ENCODE measurements around the gene TBC1D22B.

Gene TBC1D22B

DNA sequence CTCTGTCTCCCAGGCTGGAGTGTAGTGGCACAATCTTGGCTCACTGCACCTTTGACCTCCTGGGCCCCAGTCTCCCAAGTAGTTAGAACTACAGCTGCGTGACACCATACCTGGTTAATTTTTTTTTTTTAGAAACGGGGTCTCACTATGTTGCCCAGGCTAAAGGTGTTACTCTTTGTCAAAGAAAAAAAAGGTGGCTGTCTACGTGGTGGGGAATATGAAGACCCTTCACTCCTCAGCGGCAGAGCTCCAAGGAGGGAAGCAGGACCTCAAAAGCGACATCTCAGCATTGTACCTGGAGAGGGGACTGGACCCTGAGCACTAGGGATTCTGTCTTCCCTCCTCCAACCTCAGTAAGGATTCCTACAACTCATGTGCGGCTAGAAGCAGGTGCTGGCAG is 16.4 kb upstream of the TBC1D22B start:
- ChIA-PET CTCF (interaction anchor here (0.8 kb wide), 1 partner anchor 57 kb away, joined by 4 read pairs; no protein-coding TSS in a partner anchor), POLR2A (no interaction called here)
- no peak for TF ChIP-seq CTCF (IDR thresholded peaks at IDR 0.05; ENCODE audit: insufficient read depth, low read length, missing control alignments)
- no peak overlapping the region for H3K4me3 ChIP-seq (ENCODE audit: low read depth, low read length)
- no peak for DNase-seq (ENCODE audit: low read depth, low spot score)

DNA sequence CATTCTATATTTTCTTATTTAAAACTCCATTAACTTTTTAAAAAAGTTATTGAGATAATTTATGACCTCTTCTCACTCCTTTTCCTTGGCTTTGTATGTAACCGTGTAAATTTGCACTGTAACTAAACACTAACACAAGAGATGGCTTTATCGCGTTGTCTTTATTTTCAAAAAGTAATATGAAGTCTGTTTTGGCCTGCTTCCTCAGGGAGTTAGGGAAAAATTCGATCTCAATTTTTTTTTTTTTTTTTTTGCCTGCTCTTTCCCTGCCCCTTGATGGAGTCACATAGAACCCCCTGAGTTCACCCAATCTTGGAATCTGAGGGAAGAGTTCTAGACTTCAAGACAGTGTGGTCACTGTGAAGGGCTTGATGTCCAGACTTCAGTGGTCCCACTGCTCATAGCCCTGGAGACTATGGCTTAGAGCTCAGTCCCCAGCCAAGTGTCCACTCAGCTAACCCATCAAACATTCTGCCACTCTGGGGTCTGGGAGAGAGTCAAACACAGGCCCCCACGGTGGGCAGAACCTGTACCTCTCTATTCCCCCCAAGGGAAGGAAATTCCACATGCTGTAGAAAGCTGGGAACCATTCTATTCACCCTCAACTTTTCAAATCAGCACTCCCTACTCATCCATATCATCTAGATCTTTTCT is 15.7 kb upstream of the TBC1D22B start:
- ChIA-PET CTCF (interaction anchor here (0.8 to 1.2 kb wide), 3 partner anchors 33 to 224 kb away, joined by 4 to 9 read pairs (median 4); no protein-coding TSS in a partner anchor), POLR2A (interaction anchor here (0.6 to 1.2 kb wide), 2 partner anchors 16 to 25 kb away, joined by 3 to 7 read pairs; partner anchors contain the start of genes TBC1D22B and TMEM217)
- TF ChIP-seq CTCF (IDR thresholded peaks at IDR 0.05; ENCODE audit: insufficient read depth, low read length, missing control alignments) = no peak
- no peak for DNase-seq (ENCODE audit: low read depth, low spot score)
- H3K4me3 ChIP-seq (ENCODE audit: low read depth, low read length) = no peak overlapping the region

DNA sequence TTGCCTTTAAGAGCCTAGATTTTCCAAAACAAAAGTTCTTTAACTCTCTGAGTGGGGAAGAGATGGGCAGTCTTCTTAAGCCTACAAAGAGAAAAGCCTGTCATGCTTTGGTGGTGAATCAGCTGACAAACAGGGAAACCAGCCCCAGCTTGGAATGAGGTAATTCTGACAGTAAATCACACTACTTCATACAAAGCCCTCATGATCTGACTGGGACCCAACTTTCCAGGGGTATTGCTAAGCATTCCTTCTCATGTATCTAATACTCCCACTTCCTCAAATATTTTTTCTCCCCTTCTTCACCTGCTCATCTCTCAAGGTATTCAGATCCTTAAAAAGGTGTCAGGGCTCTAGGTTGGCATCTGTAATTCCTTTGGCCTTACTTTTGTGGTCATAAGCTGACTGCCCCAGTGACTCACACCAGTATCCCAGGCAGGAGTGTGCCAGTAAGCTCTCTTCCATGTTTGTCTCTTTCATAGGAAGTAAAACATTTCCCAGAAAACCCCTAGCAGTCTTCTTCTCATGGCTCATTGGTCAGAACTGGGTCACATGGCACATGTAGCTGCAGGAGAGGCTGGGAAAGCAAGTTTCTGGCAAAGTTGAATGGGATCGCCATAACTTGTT is 15.0 kb upstream of the TBC1D22B start:
- H3K4me3 ChIP-seq (ENCODE audit: low read depth, low read length) = no peak overlapping the region
- ChIA-PET CTCF (interaction anchor here (0.8 to 1.2 kb wide), 2 partner anchors 33 to 225 kb away, joined by 4 to 9 read pairs; no protein-coding TSS in a partner anchor), POLR2A (interaction anchor here (0.6 to 1.2 kb wide), 2 partner anchors 15 to 24 kb away, joined by 3 to 7 read pairs; partner anchors contain the start of genes TBC1D22B and TMEM217)
- DNase-seq (ENCODE audit: low read depth, low spot score) = peak; percentile 97
- TF ChIP-seq CTCF (IDR thresholded peaks at IDR 0.05; ENCODE audit: insufficient read depth, low read length, missing control alignments) = no peak

GRCh38 chr6:37243131-37243815 is 14.3 kb upstream of the TBC1D22B start:
- CTCF ChIA-PET = no interaction called here
- TF ChIP-seq CTCF (IDR thresholded peaks at IDR 0.05; ENCODE audit: insufficient read depth, low read length, missing control alignments) = no peak
- POLR2A ChIA-PET = interaction anchor here (1.2 kb wide), 1 partner anchor 14 kb away, joined by 7 read pairs; the partner anchor contains the start of genes TBC1D22B and TMEM217
- no peak overlapping the region for H3K4me3 ChIP-seq (ENCODE audit: low read depth, low read length)
- no peak for DNase-seq (ENCODE audit: low read depth, low spot score)

DNA sequence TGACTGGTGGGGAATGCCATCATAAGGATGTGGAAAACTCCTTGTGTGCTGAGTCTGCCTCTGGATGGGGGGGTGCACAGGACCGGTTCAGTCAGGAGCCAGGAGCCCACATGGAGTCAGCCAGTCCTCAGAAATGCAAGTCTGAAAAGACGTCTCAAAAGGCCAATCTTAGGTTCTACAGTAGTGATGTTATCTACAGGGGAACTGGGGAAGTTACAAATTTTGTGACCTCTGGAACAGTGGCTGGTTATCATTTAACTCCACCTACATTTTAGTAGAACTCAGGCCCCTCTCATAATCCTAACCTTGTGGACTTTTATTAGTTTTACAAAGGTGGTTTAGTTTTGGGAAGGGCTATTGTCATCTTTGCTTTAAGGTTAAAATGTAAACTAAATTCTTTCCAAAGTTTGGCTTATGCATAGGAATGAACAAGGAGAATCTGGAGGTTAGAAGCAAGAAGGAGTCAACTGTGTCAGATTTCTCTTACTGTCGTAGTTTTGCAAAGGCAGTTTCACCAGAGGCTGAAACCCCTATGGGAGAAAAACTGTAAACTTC is 13.7 kb upstream of the TBC1D22B start:
- CTCF ChIA-PET = interaction anchor here (1.6 to 3.2 kb wide), 2 partner anchors 72 to 82 kb away, joined by 5 to 9 read pairs; no protein-coding TSS in a partner anchor
- no peak for TF ChIP-seq CTCF (IDR thresholded peaks at IDR 0.05; ENCODE audit: insufficient read depth, low read length, missing control alignments)
- POLR2A ChIA-PET = interaction anchor here (2.4 kb wide), 1 partner anchor 14 kb away, joined by 11 read pairs; the partner anchor contains the start of genes TBC1D22B and TMEM217
- DNase-seq (ENCODE audit: low read depth, low spot score) = no peak
- H3K4me3 ChIP-seq (ENCODE audit: low read depth, low read length) = no peak overlapping the region
